NCI-H146 treated with DMSO at 0.1 percent for 48 hours (cell line): ENCODE results near the gene CTIF.

Experiments used
- DNase-seq: peaks from one replicate; lab custom pipeline; 2025; ENCODE audit not compliant: unreplicated experiment; lab: John Stamatoyannopoulos, UW

The CTIF gene

GRCh38 chr18:48796491-48797205 is 257.8 kb downstream of the CTIF start:
- DNase-seq = no peak

- DNase-seq = no peak
Measured at GRCh38 chr18:48797841-48798255, 259.0 kb downstream of the CTIF start.

- DNase-seq = no peak
Measured at GRCh38 chr18:48798334-48799245, 259.8 kb downstream of the CTIF start.

- DNase-seq = no peak
Measured at GRCh38 chr18:48799724-48800315, 261.0 kb downstream of the CTIF start.

GRCh38 chr18:48800466-48800865 is 261.6 kb downstream of the CTIF start:
- no peak for DNase-seq

- no peak for DNase-seq
Measured at GRCh38 chr18:48800876-48801727, 262.3 kb downstream of the CTIF start.

GRCh38 chr18:48801728-48802542 is 263.1 kb downstream of the CTIF start:
- no peak for DNase-seq

GRCh38 chr18:48802543-48803290 is 263.9 kb downstream of the CTIF start:
- no peak for DNase-seq

- DNase-seq = no peak
Measured at GRCh38 chr18:48803518-48803917, 264.7 kb downstream of the CTIF start.

- DNase-seq = no peak
Measured at GRCh38 chr18:48803951-48804855, 265.4 kb downstream of the CTIF start.

- DNase-seq = no peak
Measured at GRCh38 chr18:48804856-48805610, 266.2 kb downstream of the CTIF start.

- no peak for DNase-seq
Measured at GRCh38 chr18:48805826-48806535, 267.1 kb downstream of the CTIF start.

- no peak for DNase-seq
Measured at GRCh38 chr18:48806551-48807261, 267.9 kb downstream of the CTIF start.

GRCh38 chr18:48808476-48808875 is 269.6 kb downstream of the CTIF start:
- no peak for DNase-seq

- no peak for DNase-seq
Measured at GRCh38 chr18:48809365-48809764, 270.5 kb downstream of the CTIF start.

- DNase-seq = no peak
Measured at GRCh38 chr18:48810805-48811204, 272.0 kb downstream of the CTIF start.
